ENCODE data around the gene SSX2IP. TPM values are rescaled to one million over a fixed set of nuclear protein-coding genes. Genes with fewer than 3 reads are reported as not detected.

The SSX2IP gene
- total RNA-seq, 1 experiment from 2014 or later: 20.8 TPM

- TF ChIP-seq, protein P1, sequence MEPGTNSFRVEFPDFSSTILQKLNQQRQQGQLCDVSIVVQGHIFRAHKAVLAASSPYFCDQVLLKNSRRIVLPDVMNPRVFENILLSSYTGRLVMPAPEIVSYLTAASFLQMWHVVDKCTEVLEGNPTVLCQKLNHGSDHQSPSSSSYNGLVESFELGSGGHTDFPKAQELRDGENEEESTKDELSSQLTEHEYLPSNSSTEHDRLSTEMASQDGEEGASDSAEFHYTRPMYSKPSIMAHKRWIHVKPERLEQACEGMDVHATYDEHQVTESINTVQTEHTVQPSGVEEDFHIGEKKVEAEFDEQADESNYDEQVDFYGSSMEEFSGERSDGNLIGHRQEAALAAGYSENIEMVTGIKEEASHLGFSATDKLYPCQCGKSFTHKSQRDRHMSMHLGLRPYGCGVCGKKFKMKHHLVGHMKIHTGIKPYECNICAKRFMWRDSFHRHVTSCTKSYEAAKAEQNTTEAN (CRISPR knock-in tag; IDR thresholded peaks at IDR 0.05): no peak
Measured at GRCh38 chr1:84737590-84737989, 47.3 kb upstream of the SSX2IP start (continued).

DNA sequence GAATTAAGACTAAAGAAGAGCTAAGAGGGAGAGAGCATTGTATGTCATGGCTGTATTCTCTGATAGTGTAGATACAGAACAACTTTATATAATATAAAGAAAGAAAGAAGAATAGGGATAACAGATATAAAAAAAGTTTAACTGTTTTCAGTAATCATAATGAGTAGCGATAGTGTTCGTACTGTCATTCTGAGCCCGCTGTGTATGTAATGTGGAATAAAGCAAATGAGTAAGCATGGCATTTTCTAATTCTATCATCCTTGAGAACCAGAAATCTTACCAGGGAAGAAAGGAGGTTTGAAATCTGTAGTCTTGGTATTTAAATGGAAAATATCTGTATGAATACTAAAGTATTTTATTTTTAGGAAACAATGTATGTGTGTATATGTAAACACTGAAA lies 46.7 kb upstream of the SSX2IP start:
- DNase-seq (ENCODE audit: low spot score) (no peak), ATAC-seq (no peak)
- H3K9me3 Mint-ChIP-seq: peaks cover 15% of the 10 kb centered on the region
- no peak overlapping the region for H3K4me3 Mint-ChIP-seq
- H3K36me3 Mint-ChIP-seq: 0 out of 2 replicates have a peak, but pooled peaks cover 3% of the 10 kb centered on the region
- TF ChIP-seq NFYB (CRISPR knock-in tag; conservative IDR thresholded peaks at IDR 0.05; ENCODE audit: low read depth) (no peak), ZNF317 (CRISPR knock-in tag; IDR thresholded peaks at IDR 0.05; ENCODE audit: borderline replicate concordance, low read depth) (no peak), IRF2 (CRISPR knock-in tag; IDR thresholded peaks at IDR 0.05; ENCODE audit: borderline replicate concordance, low read depth) (no peak), EMX1 (CRISPR knock-in tag; IDR thresholded peaks at IDR 0.05) (no peak), NR3C1 (CRISPR knock-in tag; conservative IDR thresholded peaks at IDR 0.05; ENCODE audit: low read depth) (no peak), ZBTB21 (CRISPR knock-in tag; IDR thresholded peaks at IDR 0.05; ENCODE audit: borderline replicate concordance) (no peak), TEAD4 (CRISPR knock-in tag; IDR thresholded peaks at IDR 0.05) (no peak), NFE2L1 (CRISPR knock-in tag; IDR thresholded peaks at IDR 0.05) (no peak), ZNF423 (CRISPR knock-in tag; IDR thresholded peaks at IDR 0.05) (no peak), NR1H2 (CRISPR knock-in tag; IDR thresholded peaks at IDR 0.05) (no peak), ATF6 (CRISPR knock-in tag; IDR thresholded peaks at IDR 0.05) (no peak)
- TF ChIP-seq, protein P2, sequence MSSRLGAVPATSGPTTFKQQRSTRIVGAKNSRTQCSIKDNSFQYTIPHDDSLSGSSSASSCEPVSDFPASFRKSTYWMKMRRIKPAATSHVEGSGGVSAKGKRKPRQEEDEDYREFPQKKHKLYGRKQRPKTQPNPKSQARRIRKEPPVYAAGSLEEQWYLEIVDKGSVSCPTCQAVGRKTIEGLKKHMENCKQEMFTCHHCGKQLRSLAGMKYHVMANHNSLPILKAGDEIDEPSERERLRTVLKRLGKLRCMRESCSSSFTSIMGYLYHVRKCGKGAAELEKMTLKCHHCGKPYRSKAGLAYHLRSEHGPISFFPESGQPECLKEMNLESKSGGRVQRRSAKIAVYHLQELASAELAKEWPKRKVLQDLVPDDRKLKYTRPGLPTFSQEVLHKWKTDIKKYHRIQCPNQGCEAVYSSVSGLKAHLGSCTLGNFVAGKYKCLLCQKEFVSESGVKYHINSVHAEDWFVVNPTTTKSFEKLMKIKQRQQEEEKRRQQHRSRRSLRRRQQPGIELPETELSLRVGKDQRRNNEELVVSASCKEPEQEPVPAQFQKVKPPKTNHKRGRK (CRISPR knock-in tag; IDR thresholded peaks at IDR 0.05; ENCODE audit: borderline replicate concordance): no peak
- TF ChIP-seq, protein P3, sequence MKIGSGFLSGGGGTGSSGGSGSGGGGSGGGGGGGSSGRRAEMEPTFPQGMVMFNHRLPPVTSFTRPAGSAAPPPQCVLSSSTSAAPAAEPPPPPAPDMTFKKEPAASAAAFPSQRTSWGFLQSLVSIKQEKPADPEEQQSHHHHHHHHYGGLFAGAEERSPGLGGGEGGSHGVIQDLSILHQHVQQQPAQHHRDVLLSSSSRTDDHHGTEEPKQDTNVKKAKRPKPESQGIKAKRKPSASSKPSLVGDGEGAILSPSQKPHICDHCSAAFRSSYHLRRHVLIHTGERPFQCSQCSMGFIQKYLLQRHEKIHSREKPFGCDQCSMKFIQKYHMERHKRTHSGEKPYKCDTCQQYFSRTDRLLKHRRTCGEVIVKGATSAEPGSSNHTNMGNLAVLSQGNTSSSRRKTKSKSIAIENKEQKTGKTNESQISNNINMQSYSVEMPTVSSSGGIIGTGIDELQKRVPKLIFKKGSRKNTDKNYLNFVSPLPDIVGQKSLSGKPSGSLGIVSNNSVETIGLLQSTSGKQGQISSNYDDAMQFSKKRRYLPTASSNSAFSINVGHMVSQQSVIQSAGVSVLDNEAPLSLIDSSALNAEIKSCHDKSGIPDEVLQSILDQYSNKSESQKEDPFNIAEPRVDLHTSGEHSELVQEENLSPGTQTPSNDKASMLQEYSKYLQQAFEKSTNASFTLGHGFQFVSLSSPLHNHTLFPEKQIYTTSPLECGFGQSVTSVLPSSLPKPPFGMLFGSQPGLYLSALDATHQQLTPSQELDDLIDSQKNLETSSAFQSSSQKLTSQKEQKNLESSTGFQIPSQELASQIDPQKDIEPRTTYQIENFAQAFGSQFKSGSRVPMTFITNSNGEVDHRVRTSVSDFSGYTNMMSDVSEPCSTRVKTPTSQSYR (CRISPR knock-in tag; IDR thresholded peaks at IDR 0.05): no peak
- CTCF ChIA-PET: interaction anchor here (8.3 kb wide), 1 partner anchor 12 kb away, joined by 77 read pairs; no protein-coding TSS in a partner anchor
- H3K4me1 Mint-ChIP-seq: peaks cover 32% of the 10 kb centered on the region
- no peak overlapping the region for H3K27ac Mint-ChIP-seq
- POLR2A ChIA-PET: no interaction called here
- H3K27me3 Mint-ChIP-seq (ENCODE audit: low read depth): no peaks in the 10 kb centered on the region

- Mint-ChIP-seq H3K27me3 (ENCODE audit: low read depth) (no peaks in the 10 kb centered on the region), H3K36me3 (0 out of 2 replicates have a peak, but pooled peaks cover 3% of the 10 kb centered on the region), H3K9me3 (peaks cover 18% of the 10 kb centered on the region), H3K4me1 (peaks cover 27% of the 10 kb centered on the region), H3K4me3 (no peak overlapping the region), H3K27ac (no peak overlapping the region)
- ChIA-PET POLR2A (no interaction called here), CTCF (interaction anchor here (0.8 to 8.3 kb wide), 2 partner anchors 12 to 46 kb away, joined by 4 to 77 read pairs; no protein-coding TSS in a partner anchor)
- DNase-seq (ENCODE audit: low spot score) (no peak), ATAC-seq (no peak)
- TF ChIP-seq CDX4 (CRISPR knock-in tag; IDR thresholded peaks at IDR 0.05; ENCODE audit: borderline replicate concordance) (no peak), RORB (CRISPR knock-in tag; IDR thresholded peaks at IDR 0.05) (no peak), ATF3 (CRISPR knock-in tag; conservative IDR thresholded peaks at IDR 0.05) (no peak), ZNF263 (CRISPR knock-in tag; IDR thresholded peaks at IDR 0.05; ENCODE audit: low read depth) (no peak), TEAD4 (CRISPR knock-in tag; IDR thresholded peaks at IDR 0.05) (no peak), ESRRA (CRISPR knock-in tag; IDR thresholded peaks at IDR 0.05; ENCODE audit: borderline replicate concordance) (no peak)
- TF ChIP-seq, protein P4, sequence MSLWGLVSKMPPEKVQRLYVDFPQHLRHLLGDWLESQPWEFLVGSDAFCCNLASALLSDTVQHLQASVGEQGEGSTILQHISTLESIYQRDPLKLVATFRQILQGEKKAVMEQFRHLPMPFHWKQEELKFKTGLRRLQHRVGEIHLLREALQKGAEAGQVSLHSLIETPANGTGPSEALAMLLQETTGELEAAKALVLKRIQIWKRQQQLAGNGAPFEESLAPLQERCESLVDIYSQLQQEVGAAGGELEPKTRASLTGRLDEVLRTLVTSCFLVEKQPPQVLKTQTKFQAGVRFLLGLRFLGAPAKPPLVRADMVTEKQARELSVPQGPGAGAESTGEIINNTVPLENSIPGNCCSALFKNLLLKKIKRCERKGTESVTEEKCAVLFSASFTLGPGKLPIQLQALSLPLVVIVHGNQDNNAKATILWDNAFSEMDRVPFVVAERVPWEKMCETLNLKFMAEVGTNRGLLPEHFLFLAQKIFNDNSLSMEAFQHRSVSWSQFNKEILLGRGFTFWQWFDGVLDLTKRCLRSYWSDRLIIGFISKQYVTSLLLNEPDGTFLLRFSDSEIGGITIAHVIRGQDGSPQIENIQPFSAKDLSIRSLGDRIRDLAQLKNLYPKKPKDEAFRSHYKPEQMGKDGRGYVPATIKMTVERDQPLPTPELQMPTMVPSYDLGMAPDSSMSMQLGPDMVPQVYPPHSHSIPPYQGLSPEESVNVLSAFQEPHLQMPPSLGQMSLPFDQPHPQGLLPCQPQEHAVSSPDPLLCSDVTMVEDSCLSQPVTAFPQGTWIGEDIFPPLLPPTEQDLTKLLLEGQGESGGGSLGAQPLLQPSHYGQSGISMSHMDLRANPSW (CRISPR knock-in tag; conservative IDR thresholded peaks at IDR 0.05; ENCODE audit: low read depth): no peak
- TF ChIP-seq, protein P5, sequence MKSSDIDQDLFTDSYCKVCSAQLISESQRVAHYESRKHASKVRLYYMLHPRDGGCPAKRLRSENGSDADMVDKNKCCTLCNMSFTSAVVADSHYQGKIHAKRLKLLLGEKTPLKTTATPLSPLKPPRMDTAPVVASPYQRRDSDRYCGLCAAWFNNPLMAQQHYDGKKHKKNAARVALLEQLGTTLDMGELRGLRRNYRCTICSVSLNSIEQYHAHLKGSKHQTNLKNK (CRISPR knock-in tag; IDR thresholded peaks at IDR 0.05): no peak
Measured at GRCh38 chr1:84736445-84736844, 46.2 kb upstream of the SSX2IP start.
